GM21390 (cell line): ENCODE results near the gene NOLC1.

ENCODE experiments used
- ATAC-seq: cut with Tn5 transposase; IDR thresholded peaks from one replicate; pipeline ENCODE4 v1.9.1; 2021; ENCODE audit not compliant: unreplicated experiment

The NOLC1 gene

GRCh38 chr10:102200751-102201640, 48.8 kb downstream of the NOLC1 start:
- ATAC-seq = no peak

GRCh38 chr10:102202386-102202785, 50.2 kb downstream of the NOLC1 start:
- ATAC-seq = no peak

GRCh38 chr10:102208311-102209035, 56.3 kb downstream of the NOLC1 start:
- no peak for ATAC-seq

- ATAC-seq = no peak
These were observed 59.6 kb downstream of the NOLC1 start for GRCh38 chr10:102211615-102212299.
